ENCODE measurements around the gene FBXL16.

The FBXL16 gene

GRCh38 chr16:646679-647172 lies 58.9 kb downstream of the FBXL16 start:
- TF ChIP-seq EZH2phosphoT487 (IDR thresholded peaks at IDR 0.05; ENCODE audit: low read length) (no peak), EZH2 (optimal IDR thresholded peaks at IDR 0.05; ENCODE audit: low read depth, low read length) (no peak)
- TF ChIP-seq, protein P1, sequence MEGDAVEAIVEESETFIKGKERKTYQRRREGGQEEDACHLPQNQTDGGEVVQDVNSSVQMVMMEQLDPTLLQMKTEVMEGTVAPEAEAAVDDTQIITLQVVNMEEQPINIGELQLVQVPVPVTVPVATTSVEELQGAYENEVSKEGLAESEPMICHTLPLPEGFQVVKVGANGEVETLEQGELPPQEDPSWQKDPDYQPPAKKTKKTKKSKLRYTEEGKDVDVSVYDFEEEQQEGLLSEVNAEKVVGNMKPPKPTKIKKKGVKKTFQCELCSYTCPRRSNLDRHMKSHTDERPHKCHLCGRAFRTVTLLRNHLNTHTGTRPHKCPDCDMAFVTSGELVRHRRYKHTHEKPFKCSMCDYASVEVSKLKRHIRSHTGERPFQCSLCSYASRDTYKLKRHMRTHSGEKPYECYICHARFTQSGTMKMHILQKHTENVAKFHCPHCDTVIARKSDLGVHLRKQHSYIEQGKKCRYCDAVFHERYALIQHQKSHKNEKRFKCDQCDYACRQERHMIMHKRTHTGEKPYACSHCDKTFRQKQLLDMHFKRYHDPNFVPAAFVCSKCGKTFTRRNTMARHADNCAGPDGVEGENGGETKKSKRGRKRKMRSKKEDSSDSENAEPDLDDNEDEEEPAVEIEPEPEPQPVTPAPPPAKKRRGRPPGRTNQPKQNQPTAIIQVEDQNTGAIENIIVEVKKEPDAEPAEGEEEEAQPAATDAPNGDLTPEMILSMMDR (IDR thresholded peaks at IDR 0.05; ENCODE audit: low read length) = no peak
- H2AFZ ChIP-seq (ENCODE audit: low read length) = no peak overlapping the region
- no peak overlapping the region for H3K4me3 ChIP-seq (ENCODE audit: low read length)
- H3K79me2 ChIP-seq (ENCODE audit: low read length) = peaks cover 82% of the 10 kb centered on the region
- no peaks in the 10 kb centered on the region for H3K36me3 ChIP-seq (replicated peaks; ENCODE audit: insufficient read depth, low read length)
- no peak for DNase-seq
- no peaks in the 10 kb centered on the region for H3K9me3 ChIP-seq (replicated peaks; ENCODE audit: insufficient read depth, low read length)
- no peak overlapping the region for H3K27ac ChIP-seq (ENCODE audit: low read length)
- no peak overlapping the region for H3K9ac ChIP-seq (ENCODE audit: low read length)
- H3K9me2 ChIP-seq (replicated peaks; ENCODE audit: insufficient read depth, low read length) = no peaks in the 10 kb centered on the region
- H3K4me1 ChIP-seq (ENCODE audit: low read length) = peaks cover 7% of the 10 kb centered on the region; the same call in 1 of the 2 replicates
- no peak overlapping the region for H3K4me2 ChIP-seq (ENCODE audit: low read depth, low read length)
- no peaks in the 10 kb centered on the region for H4K20me1 ChIP-seq (ENCODE audit: insufficient read depth, low read length)
- no peaks in the 10 kb centered on the region for H3K27me3 ChIP-seq (replicated peaks; ENCODE audit: insufficient read depth, low read length)
- peaks cover 28% of the 10 kb centered on the region for H3F3A ChIP-seq (ENCODE audit: insufficient read depth, low read length)

- Histone ChIP-seq H3K36me3 (replicated peaks; ENCODE audit: insufficient read depth, low read length) (no peaks in the 10 kb centered on the region), H3K9me3 (replicated peaks; ENCODE audit: insufficient read depth, low read length) (no peaks in the 10 kb centered on the region), H3K27ac (ENCODE audit: low read length) (no peak overlapping the region), H3F3A (ENCODE audit: insufficient read depth, low read length) (peaks cover 28% of the 10 kb centered on the region), H2AFZ (ENCODE audit: low read length) (no peak overlapping the region), H3K9ac (ENCODE audit: low read length) (no peak overlapping the region), H4K20me1 (ENCODE audit: insufficient read depth, low read length) (no peaks in the 10 kb centered on the region), H3K4me1 (ENCODE audit: low read length) (peaks cover 7% of the 10 kb centered on the region; the same call in 1 of the 2 replicates), H3K27me3 (replicated peaks; ENCODE audit: insufficient read depth, low read length) (no peaks in the 10 kb centered on the region), H3K79me2 (ENCODE audit: low read length) (peaks cover 88% of the 10 kb centered on the region), H3K4me2 (ENCODE audit: low read depth, low read length) (no peak overlapping the region), H3K9me2 (replicated peaks; ENCODE audit: insufficient read depth, low read length) (no peaks in the 10 kb centered on the region), H3K4me3 (ENCODE audit: low read length) (no peak overlapping the region)
- no peak for TF ChIP-seq EZH2 (optimal IDR thresholded peaks at IDR 0.05; ENCODE audit: low read depth, low read length)
- TF ChIP-seq EZH2phosphoT487 (IDR thresholded peaks at IDR 0.05; ENCODE audit: low read length) = no peak
- TF ChIP-seq, protein P1 (IDR thresholded peaks at IDR 0.05; ENCODE audit: low read length) = no peak
- DNase-seq = no peak
These were observed 59.5 kb downstream of the FBXL16 start for GRCh38 chr16:645852-646678.

- TF ChIP-seq, protein P1 (IDR thresholded peaks at IDR 0.05; ENCODE audit: low read length) = no peak
- no peak for TF ChIP-seq EZH2 (optimal IDR thresholded peaks at IDR 0.05; ENCODE audit: low read depth, low read length)
- no peak for TF ChIP-seq EZH2phosphoT487 (IDR thresholded peaks at IDR 0.05; ENCODE audit: low read length)
- H3K9me3 ChIP-seq (replicated peaks; ENCODE audit: insufficient read depth, low read length) = no peaks in the 10 kb centered on the region
- H3K4me3 ChIP-seq (ENCODE audit: low read length) = no peak overlapping the region
- H3K9ac ChIP-seq (ENCODE audit: low read length) = no peak overlapping the region
- peaks cover 78% of the 10 kb centered on the region for H3K79me2 ChIP-seq (ENCODE audit: low read length)
- H3K4me1 ChIP-seq (ENCODE audit: low read length) = 0 out of 2 replicates have a peak, but pooled peaks cover 8% of the 10 kb centered on the region
- H4K20me1 ChIP-seq (ENCODE audit: insufficient read depth, low read length) = no peaks in the 10 kb centered on the region
- no peaks in the 10 kb centered on the region for H3K9me2 ChIP-seq (replicated peaks; ENCODE audit: insufficient read depth, low read length)
- H3K27ac ChIP-seq (ENCODE audit: low read length) = no peak overlapping the region
- no peaks in the 10 kb centered on the region for H3K36me3 ChIP-seq (replicated peaks; ENCODE audit: insufficient read depth, low read length)
- H3F3A ChIP-seq (ENCODE audit: insufficient read depth, low read length) = peaks cover 34% of the 10 kb centered on the region
- H3K4me2 ChIP-seq (ENCODE audit: low read depth, low read length) = no peak overlapping the region
- DNase-seq = no peak
- no peaks in the 10 kb centered on the region for H3K27me3 ChIP-seq (replicated peaks; ENCODE audit: insufficient read depth, low read length)
- no peak overlapping the region for H2AFZ ChIP-seq (ENCODE audit: low read length)
These were observed 61.0 kb downstream of the FBXL16 start for GRCh38 chr16:644556-644955.
